HCT116 (cell line): ENCODE results near the gene ADD3. TPM values are rescaled to one million over a fixed set of nuclear protein-coding genes. Genes with fewer than 3 reads are reported as not detected.

Experiments used
- ATAC-seq: fragments of 200-7000 bp; cut with Tn5 transposase; 2 replicates; pipeline ENCODE4 v1.9.1; 2020; ENCODE audit warnings: mild to moderate bottlenecking, moderate library complexity
- BruUV-seq: library from RNA; stranded (reverse); fragments of 400-500 nt; replicated peaks from 2 replicates; lab custom pipeline; 2021; lab: Mats Ljungman, UMichigan
- CTCF ChIA-PET: fragments of 300-600 bp; sonication (Branson Sonifier 250); formaldehyde crosslinking; loops from one replicate; lab custom pipeline; 2021; ENCODE audit warnings: antibody characterized with exemption; lab: Charles Lee
- POLR2A ChIA-PET: fragments of 300-600, 350-600 bp; sonication (Branson Sonifier 250); formaldehyde crosslinking; loops from one replicate; lab custom pipeline; 2021; ENCODE audit warnings: antibody characterized with exemption; lab: Charles Lee
- RAD21 ChIA-PET, 2 experiments: fragments of 300-600 bp; sonication (Branson Sonifier 250); formaldehyde crosslinking; loops; one replicate each; lab custom pipeline; 2023; ENCODE audit warnings: low total read pairs in 2 of 2; ENCODE audit not compliant: uncharacterized antibody in 2 of 2, unreplicated experiment in 2 of 2, low non-redundant PET in 1 of 2; lab: Charles Lee
- DNase-seq: peaks from one replicate; pipeline ENCODE4 v3.0.0-alpha.2; 2010; ENCODE audit warnings: low read depth, low spot score
- H2AFZ ChIP-seq: fragments of 200-600 bp; shearing (Covaris generic), sonication (generic); 2 replicates; pipeline ENCODE4 v1.6.1; 2017; ENCODE audit warnings: low read depth, mixed run types, mixed read lengths, antibody characterized with exemption, low read length; ENCODE audit not compliant: poor library complexity, severe bottlenecking
- H3K27ac ChIP-seq: 2 replicates; pipeline ENCODE4 v1.5.1; 2012; ENCODE audit warnings: low read depth, low read length
- H3K27me3 ChIP-seq: fragments of 200-600 bp; sonication (generic); 2 replicates; pipeline ENCODE4 v1.6.1; 2016; ENCODE audit warnings: mixed run types, low read length, mixed read lengths; ENCODE audit not compliant: insufficient read depth
- H3K36me3 ChIP-seq, 2 experiments: fragments of 200-500 bp in 1 of 2; fragments of 200-600 bp in 1 of 2; sonication (Bioruptor generic) in 1 of 2; sonication (generic) in 1 of 2; 2 replicates each; pipeline versions ENCODE4 v1.5.1 to v1.6.1; 2014 to 2016; ENCODE audit warnings: low read length in 2 of 2, inconsistent platforms in 1 of 2, mixed read lengths in 1 of 2, mixed run types in 1 of 2; ENCODE audit not compliant: insufficient read depth in 2 of 2, control insufficient read depth in 1 of 2
- H3K4me1 ChIP-seq, 2 experiments: fragments of 200-600 bp in 1 of 2; sonication (generic) in 1 of 2; 2 replicates each; pipeline versions ENCODE4 v1.5.1 to v1.6.1; 2012 to 2017; ENCODE audit warnings: low read length in 2 of 2, inconsistent platforms in 1 of 2, mild to moderate bottlenecking in 1 of 2, mixed read lengths in 1 of 2, mixed run types in 1 of 2, moderate library complexity in 1 of 2; ENCODE audit not compliant: insufficient read depth in 2 of 2, control insufficient read depth in 1 of 2
- H3K4me2 ChIP-seq: fragments of 200-600 bp; sonication (generic); 2 replicates; pipeline ENCODE4 v1.6.1; 2017; ENCODE audit warnings: mixed run types, low read length, mixed read lengths
- H3K4me3 ChIP-seq, 2 experiments: fragments of 200-600 bp in 1 of 2; sonication (generic) in 1 of 2; replicated peaks in 1 of 2; 2 replicates each; pipeline ENCODE4 v1.5.1; 2011 to 2016; ENCODE audit warnings: low read length in 2 of 2, control low read depth in 1 of 2, low read depth in 1 of 2, mild to moderate bottlenecking in 1 of 2, mixed read lengths in 1 of 2, mixed run types in 1 of 2
- H3K79me2 ChIP-seq: fragments of 200-600 bp; sonication (generic); 2 replicates; pipeline ENCODE4 v1.6.1; 2017; ENCODE audit warnings: mild to moderate bottlenecking, mixed run types, low read length, moderate library complexity, mixed read lengths; ENCODE audit not compliant: insufficient read depth
- H3K9ac ChIP-seq: fragments of 200-600 bp; sonication (generic); 2 replicates; pipeline ENCODE4 v1.6.1; 2016; ENCODE audit warnings: low read length, mixed read lengths
- H3K9me2 ChIP-seq: fragments of 200-600 bp; sonication (generic), shearing (Covaris generic); 2 replicates; pipeline ENCODE4 v1.6.1; 2017; ENCODE audit warnings: mixed run types, mild to moderate bottlenecking, moderate library complexity; ENCODE audit not compliant: insufficient read depth
- H3K9me3 ChIP-seq, 2 experiments: fragments of 200-500 bp in 1 of 2; fragments of 200-600 bp in 1 of 2; sonication (Bioruptor generic) in 1 of 2; sonication (generic) in 1 of 2; 2 replicates each; pipeline ENCODE4 v1.6.1; 2014 to 2017; ENCODE audit warnings: low read length in 2 of 2, mixed read lengths in 2 of 2, inconsistent platforms in 1 of 2, low read depth in 1 of 2, mild to moderate bottlenecking in 1 of 2, mixed run types in 1 of 2, moderate library complexity in 1 of 2; ENCODE audit not compliant: control insufficient read depth in 1 of 2, insufficient read depth in 1 of 2
- H4K20me1 ChIP-seq: fragments of 200-600 bp; sonication (generic), shearing (Covaris generic); 2 replicates; pipeline ENCODE4 v1.6.1; 2017; ENCODE audit warnings: mixed run types, mild to moderate bottlenecking, moderate library complexity; ENCODE audit not compliant: insufficient read depth
- CBX3 ChIP-seq: IDR thresholded peaks from 2 replicates; pipeline ENCODE4 v1.6.1; 2012; ENCODE audit warnings: low read depth
- CEBPB ChIP-seq: IDR thresholded peaks from 2 replicates; pipeline ENCODE4 v1.6.1; 2012; ENCODE audit warnings: low read depth
- CTCF ChIP-seq, 3 experiments: fragments of 200-600 bp in 1 of 3; sonication (generic) in 1 of 3; IDR thresholded peaks in 2 of 3; conservative IDR thresholded peaks in 1 of 3; 2 replicates each; pipeline ENCODE4 v1.5.1; 2012 to 2017; ENCODE audit warnings: low read depth in 2 of 3, low read length in 2 of 3, antibody characterized with exemption in 1 of 3, borderline replicate concordance in 1 of 3, control low read depth in 1 of 3, mild to moderate bottlenecking in 1 of 3, mixed read lengths in 1 of 3, mixed run types in 1 of 3, moderate library complexity in 1 of 3; ENCODE audit not compliant: insufficient read depth in 1 of 3
- EGR1 ChIP-seq: IDR thresholded peaks from 2 replicates; pipeline ENCODE4 v1.6.1; 2012; ENCODE audit warnings: low read depth
- ELF1 ChIP-seq: IDR thresholded peaks from 2 replicates; pipeline ENCODE4 v1.6.1; 2012; ENCODE audit warnings: low read depth, borderline replicate concordance
- EZH2 ChIP-seq: fragments of 200-600 bp; sonication (generic); IDR thresholded peaks from 2 replicates; pipeline ENCODE4 v1.6.1; 2017; ENCODE audit warnings: antibody characterized with exemption, mixed run types
- JUND ChIP-seq: IDR thresholded peaks from 2 replicates; pipeline ENCODE4 v1.6.1; 2012
- SP1 ChIP-seq: IDR thresholded peaks from 2 replicates; pipeline ENCODE4 v1.6.1; 2012; ENCODE audit warnings: low read depth
- SRF ChIP-seq: IDR thresholded peaks from 2 replicates; pipeline ENCODE4 v1.6.1; 2012; ENCODE audit warnings: low read depth
- ZBTB33 ChIP-seq: IDR thresholded peaks from 2 replicates; pipeline ENCODE4 v1.6.1; 2011; ENCODE audit warnings: mild to moderate bottlenecking, low read length, moderate library complexity; ENCODE audit not compliant: insufficient replicate concordance; ENCODE audit errors: extremely low read depth
- ZFX ChIP-seq: fragments of 450-650 bp; IDR thresholded peaks from 2 replicates; pipeline ENCODE4 v1.6.1; 2017
- ZNF274 ChIP-seq: fragments of 200-500 bp; sonication (Bioruptor generic); IDR thresholded peaks from 2 replicates; pipeline ENCODE4 v1.6.1; 2014; ENCODE audit warnings: mild to moderate bottlenecking, low read depth, low read length, inconsistent platforms
- intact Hi-C: fragments of 100-400 bp; cut with micrococcal nuclease; formaldehyde crosslinking; loops from 2 replicates; pipeline ENCODE4 v1.10.0; 2022
- total RNA-seq: library from RNA; stranded (reverse); gene quantifications from one replicate; pipeline ENCODE4 v1.2.1, GENCODE V29; 2021; ENCODE audit not compliant: unreplicated experiment

The ADD3 gene
- total RNA-seq, 1 experiment from 2014 or later, result 41.1 TPM

GRCh38 chr10:110144507-110144906 lies 136.7 kb downstream of the ADD3 start:
- no TSS peak for BruUV-seq
- Histone ChIP-seq H3K9ac (no peak overlapping the region), H2AFZ (no peak overlapping the region), H3K27me3 (no peaks in the 10 kb centered on the region), H3K27ac (no peak overlapping the region), H3K4me1 (no peaks in the 10 kb centered on the region), H3K4me2 (no peak overlapping the region), H3K9me3 (no peaks in the 10 kb centered on the region), H3K9me2 (no peaks in the 10 kb centered on the region), H4K20me1 (no peaks in the 10 kb centered on the region), H3K4me3 (no peak overlapping the region), H3K36me3 (no peaks in the 10 kb centered on the region), H3K79me2 (no peaks in the 10 kb centered on the region)
- CTCF ChIA-PET, result interaction anchor here (2.8 kb wide), 1 partner anchor 260 kb away, joined by 8 read pairs; no protein-coding TSS in a partner anchor
- no peak for TF ChIP-seq JUND
- TF ChIP-seq ZFX, result no peak
- no peak for TF ChIP-seq SRF
- no peak for TF ChIP-seq EGR1
- TF ChIP-seq ELF1, result no peak
- TF ChIP-seq EZH2, result no peak
- no peak for TF ChIP-seq CTCF (IDR thresholded peaks at IDR 0.05 in 2 of 3, conservative IDR thresholded peaks at IDR 0.05 in 1 of 3; ENCODE audit: borderline replicate concordance in 1 of 3, insufficient read depth in 1 of 3, low read depth in 2 of 3, low read length in 2 of 3)
- intact Hi-C loops, result no loop called here
- RAD21 ChIA-PET, result no interaction called here
- POLR2A ChIA-PET, result interaction anchor here (2.2 kb wide), 1 partner anchor 66 kb away, joined by 7 read pairs; no protein-coding TSS in a partner anchor
- ATAC-seq, result no peak
- no peak for DNase-seq

GRCh38 chr10:110147961-110148360 lies 140.2 kb downstream of the ADD3 start:
- no TSS peak for BruUV-seq
- Histone ChIP-seq H3K4me2 (no peak overlapping the region), H2AFZ (no peak overlapping the region), H3K27ac (no peak overlapping the region), H4K20me1 (no peaks in the 10 kb centered on the region), H3K79me2 (no peaks in the 10 kb centered on the region), H3K9me3 (no peaks in the 10 kb centered on the region), H3K4me3 (no peak overlapping the region), H3K4me1 (peaks cover 0 to 4% of the 10 kb centered on the region in 2 experiments; a peak in 1 of 4 replicates), H3K9ac (no peak overlapping the region), H3K36me3 (no peaks in the 10 kb centered on the region), H3K27me3 (no peaks in the 10 kb centered on the region), H3K9me2 (no peaks in the 10 kb centered on the region)
- intact Hi-C loops, result no loop called here
- RAD21 ChIA-PET, result no interaction called here
- DNase-seq (no peak), ATAC-seq (peak; percentile 34; the same call in 1 of the 2 replicates)
- POLR2A ChIA-PET, result no interaction called here
- CTCF ChIA-PET, result interaction anchor here (2.0 kb wide), 1 partner anchor 10 kb away, joined by 8 read pairs; no protein-coding TSS in a partner anchor
- TF ChIP-seq EGR1 (no peak), CEBPB (no peak), SP1 (no peak), ZBTB33 (no peak), CBX3 (no peak), ZNF274 (no peak), JUND (no peak)
